SIG-M5 (cell line): ENCODE results near the gene SCN2B.

Source experiments
- DNase-seq: peaks from one replicate; lab custom pipeline; 2025; lab: John Stamatoyannopoulos, UW

Gene SCN2B

GRCh38 chr11:118132385-118133151 lies 43.9 kb downstream of the SCN2B start:
- DNase-seq, result no peak

- DNase-seq, result no peak
Measured at GRCh38 chr11:118129471-118130172, 46.8 kb downstream of the SCN2B start.

GRCh38 chr11:118128721-118129470 lies 47.5 kb downstream of the SCN2B start:
- no peak for DNase-seq

- no peak for DNase-seq
Measured at GRCh38 chr11:118128310-118128709, 48.1 kb downstream of the SCN2B start.

GRCh38 chr11:118126082-118126838 lies 50.2 kb downstream of the SCN2B start:
- no peak for DNase-seq

- DNase-seq, result no peak
Measured at GRCh38 chr11:118124929-118125535, 51.4 kb downstream of the SCN2B start.

GRCh38 chr11:118120793-118121192 lies 55.6 kb downstream of the SCN2B start:
- no peak for DNase-seq

GRCh38 chr11:118117790-118118601 lies 58.4 kb downstream of the SCN2B start:
- no peak for DNase-seq

GRCh38 chr11:118115048-118115447 lies 61.4 kb downstream of the SCN2B start:
- no peak for DNase-seq

GRCh38 chr11:118114266-118114665 lies 62.2 kb downstream of the SCN2B start:
- DNase-seq, result no peak

- DNase-seq, result no peak
Measured at GRCh38 chr11:118112711-118113430, 63.6 kb downstream of the SCN2B start.
